Effector CD8-positive, alpha-beta T cell (primary cell): ENCODE data around the gene POU6F2.
"Not testable (repeated sequence)": the region's sequence is repeated elsewhere in the genome, so short reads cannot be mapped to it uniquely, and the experiment has no call there.

Experiments
- DNase-seq: peaks from one replicate; lab custom pipeline; 2025; lab: John Stamatoyannopoulos, UW

Gene POU6F2

DNA sequence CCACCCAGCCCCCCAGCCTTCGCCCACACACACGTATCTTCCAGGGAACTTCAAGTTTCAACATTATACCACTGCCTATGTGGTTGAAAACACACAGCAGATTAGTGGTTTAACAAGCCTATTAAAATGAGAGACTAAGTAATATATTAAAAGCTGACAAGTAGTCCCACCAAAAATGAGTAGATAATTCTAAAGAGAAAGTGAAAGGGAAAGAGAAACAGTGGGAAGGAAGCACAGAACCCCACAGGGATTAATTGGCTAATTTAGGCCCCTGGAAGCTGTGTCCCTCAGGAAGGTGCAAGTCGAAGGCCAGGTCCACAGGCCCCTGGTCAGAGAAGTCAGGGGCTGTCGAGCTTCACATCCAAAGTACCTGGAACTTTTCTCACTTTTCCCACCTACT, 378.0 kb downstream of the POU6F2 start:
- DNase-seq = no peak

GRCh38 chr7:39356172-39356925, 378.6 kb downstream of the POU6F2 start:
- DNase-seq = no peak

- no peak for DNase-seq
Measured at GRCh38 chr7:39357648-39358047, 379.9 kb downstream of the POU6F2 start.

DNA sequence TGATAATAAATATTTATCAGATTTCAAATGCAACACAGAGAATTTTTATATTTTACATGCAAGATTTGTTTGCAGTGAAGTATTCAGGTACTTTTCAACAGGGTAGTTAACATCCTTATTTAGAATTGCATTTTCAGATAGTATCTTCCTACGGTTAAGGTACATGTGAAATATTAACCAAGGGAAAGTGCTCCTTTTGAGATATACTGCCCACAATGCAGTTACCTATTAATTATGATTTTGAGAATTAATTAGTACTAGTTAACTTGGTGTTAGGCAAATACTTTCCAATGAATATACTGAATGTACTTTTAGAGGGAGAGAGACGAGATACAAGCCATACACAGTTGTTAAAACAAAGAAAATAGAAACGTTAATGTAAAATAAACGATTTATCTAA, 382.3 kb downstream of the POU6F2 start:
- DNase-seq = no peak

DNA sequence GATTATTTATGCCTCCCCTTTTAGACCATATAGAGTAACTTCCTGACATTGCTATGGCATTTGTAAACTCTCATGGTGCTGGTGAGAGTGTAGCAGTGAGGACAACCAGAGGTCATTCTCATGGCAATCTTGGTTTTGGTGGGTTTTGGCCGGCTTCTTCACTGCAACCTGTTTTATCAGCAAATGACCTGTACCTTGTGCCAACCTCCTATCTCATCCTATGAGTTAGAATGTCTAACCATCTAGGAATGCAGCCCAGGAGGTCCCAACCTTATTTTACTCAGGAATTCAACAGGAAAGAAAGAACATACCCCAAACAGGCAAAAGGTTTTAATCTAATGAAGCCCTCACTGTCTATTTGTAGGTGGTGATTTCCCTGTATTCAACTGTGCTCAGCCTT, 383.1 kb downstream of the POU6F2 start:
- DNase-seq = no peak

GRCh38 chr7:39365751-39366295, 388.1 kb downstream of the POU6F2 start:
- no peak for DNase-seq

GRCh38 chr7:39367451-39367850, 389.7 kb downstream of the POU6F2 start:
- DNase-seq = no peak

DNA sequence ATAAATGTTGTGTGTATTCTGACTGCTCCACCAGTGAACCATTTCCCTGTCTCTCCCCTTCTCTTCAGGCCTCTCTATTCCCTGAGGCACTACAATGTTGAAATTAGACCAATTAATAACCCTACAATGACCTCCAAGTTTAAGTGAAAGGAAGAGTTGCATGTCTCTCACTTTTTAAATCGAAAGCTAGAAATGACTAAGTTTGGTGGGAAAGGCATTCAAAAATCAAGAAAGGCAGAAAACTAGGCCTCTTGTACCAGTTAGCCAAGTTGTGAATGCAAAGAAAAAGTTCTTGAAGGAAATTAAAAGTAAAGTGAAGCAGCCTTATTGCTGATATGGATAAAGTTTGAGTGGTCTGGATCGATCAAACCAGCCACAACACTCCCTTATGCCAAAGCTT, 390.2 kb downstream of the POU6F2 start:
- DNase-seq = no peak

- DNase-seq = no peak
Measured at GRCh38 chr7:39372383-39372782, 394.7 kb downstream of the POU6F2 start.

DNA sequence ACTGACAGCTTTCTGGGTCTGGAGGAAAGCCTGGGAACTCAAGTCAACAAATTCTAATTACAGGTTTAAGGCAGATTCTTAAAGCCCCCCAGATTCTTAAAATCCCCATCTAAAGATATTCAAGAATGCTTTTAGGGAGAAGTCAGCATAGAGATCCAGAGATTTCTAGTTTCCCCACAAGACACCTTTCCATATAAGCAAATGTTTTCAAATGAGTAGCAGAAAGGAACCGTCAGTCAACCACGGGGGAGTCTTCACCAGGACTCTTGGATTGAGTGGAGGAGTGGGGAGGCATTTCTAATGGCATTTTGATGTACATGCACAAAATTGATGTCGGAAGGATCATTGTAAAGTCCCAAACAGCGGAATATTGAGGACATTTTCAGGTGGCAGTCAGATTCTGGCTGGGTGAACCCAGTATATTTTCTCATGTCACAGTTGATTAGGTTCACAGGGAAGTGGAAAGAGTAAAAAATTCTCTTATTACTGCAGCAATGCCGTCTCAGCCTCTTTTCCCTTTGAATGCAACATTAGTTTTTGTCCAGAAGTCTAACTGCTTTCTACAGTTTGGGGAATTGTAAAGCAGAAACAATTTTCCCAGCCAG, 396.8 kb downstream of the POU6F2 start:
- no peak for DNase-seq

GRCh38 chr7:39375047-39375873, 397.6 kb downstream of the POU6F2 start:
- DNase-seq = no peak

- no peak for DNase-seq
Measured at GRCh38 chr7:39375874-39376190, 398.1 kb downstream of the POU6F2 start.

GRCh38 chr7:39376881-39377280, 399.2 kb downstream of the POU6F2 start:
- DNase-seq = not testable (repeated sequence)

DNA sequence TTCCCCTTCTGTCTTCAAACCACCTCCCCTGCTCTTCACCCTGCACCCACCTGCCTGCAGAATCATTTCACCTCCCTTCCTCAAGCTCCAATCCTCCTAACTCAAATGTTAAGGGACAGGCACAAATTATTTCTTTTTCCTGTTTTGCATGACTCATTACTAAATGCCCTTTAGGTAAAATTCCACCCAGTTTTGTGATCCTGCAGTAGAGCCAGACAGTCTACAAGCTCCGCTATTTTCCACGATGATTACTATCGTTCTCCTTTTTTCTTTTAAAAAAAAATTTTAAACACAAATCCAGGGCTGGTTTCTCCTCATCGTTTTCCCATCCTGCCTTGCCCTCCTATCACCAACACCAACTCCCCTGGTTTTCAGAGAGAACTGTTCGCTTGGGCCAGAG, 401.7 kb downstream of the POU6F2 start:
- no peak for DNase-seq

DNA sequence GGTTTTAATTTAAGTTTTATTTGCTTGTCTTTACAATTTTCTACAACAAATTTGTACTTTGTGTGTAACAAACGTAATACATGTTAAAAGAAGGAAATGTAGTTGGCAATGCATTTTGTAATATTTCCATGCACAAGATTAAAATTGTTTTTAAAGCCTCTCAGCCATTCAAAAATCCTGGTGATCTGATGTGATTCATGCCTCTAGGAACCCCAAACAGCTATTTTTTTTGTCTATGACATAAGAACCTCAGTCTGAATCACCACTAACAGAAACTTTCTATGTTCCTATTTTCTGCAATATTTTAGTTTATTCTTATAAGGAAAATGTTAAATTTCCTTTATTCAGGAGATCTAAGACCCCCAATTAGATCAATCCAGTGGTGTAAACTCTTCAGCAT, 405.4 kb downstream of the POU6F2 start:
- no peak for DNase-seq

DNA sequence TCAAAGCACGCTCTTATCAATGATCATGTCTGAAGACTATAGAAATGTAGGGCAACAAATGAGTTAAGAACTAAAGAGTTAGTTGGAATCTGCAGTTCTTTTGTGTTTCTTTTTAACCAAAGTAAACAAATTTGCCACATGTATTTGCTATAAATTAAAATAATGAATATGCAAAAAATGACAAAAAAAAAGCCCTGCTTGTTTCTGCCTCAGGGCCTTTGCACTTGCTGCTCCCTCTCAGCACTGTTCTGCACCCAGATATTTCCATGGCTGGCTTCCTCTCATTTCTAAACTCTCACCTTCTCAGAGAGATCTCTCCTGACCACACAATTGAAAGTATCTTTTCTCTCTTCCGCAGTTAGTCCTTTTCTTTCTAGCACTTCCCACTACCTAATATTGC, 406.7 kb downstream of the POU6F2 start:
- DNase-seq = no peak

GRCh38 chr7:39386718-39387117, 409.0 kb downstream of the POU6F2 start:
- DNase-seq = no peak

DNA sequence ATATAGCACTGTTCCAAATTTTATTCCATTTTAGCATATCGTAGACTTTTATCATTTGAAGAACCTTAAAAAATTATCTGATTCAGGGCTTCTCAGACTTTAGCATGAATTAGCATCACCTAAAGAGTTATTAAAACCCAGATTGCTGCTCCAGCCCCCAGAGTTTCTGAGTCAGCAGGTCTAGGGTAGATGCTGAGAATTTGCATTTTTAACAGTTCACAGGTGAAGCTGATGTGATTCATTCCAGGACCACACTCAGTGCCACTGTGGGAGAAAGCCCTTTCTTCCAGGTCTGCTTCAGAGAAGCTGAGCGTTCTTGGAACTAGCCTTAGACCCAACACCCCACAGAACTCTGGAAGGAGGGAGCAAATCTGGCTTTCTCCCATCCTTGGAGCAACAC, 414.4 kb downstream of the POU6F2 start:
- DNase-seq = no peak

- DNase-seq = no peak
Measured at GRCh38 chr7:39394105-39394680, 416.5 kb downstream of the POU6F2 start.

- no peak for DNase-seq
Measured at GRCh38 chr7:39399458-39399857, 421.7 kb downstream of the POU6F2 start.

DNA sequence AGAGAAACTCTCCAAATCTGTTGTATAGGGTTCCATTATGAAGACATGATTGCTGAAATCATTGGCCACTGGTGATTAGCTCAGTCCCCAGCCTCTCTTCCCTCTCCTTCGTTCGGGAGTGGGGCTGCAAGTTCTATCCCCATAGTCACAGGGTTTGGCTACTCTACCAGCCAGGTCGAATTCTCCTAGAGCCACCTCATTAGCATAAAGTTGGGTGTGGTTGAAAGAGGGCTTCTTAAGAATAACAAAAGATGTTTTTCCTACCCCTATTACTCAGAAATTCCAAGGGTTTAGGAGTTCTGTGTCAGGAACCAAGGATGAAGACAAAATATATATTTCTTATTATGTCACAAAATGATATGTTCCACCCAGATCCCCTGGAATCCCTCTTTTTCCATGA, 422.3 kb downstream of the POU6F2 start:
- no peak for DNase-seq

DNA sequence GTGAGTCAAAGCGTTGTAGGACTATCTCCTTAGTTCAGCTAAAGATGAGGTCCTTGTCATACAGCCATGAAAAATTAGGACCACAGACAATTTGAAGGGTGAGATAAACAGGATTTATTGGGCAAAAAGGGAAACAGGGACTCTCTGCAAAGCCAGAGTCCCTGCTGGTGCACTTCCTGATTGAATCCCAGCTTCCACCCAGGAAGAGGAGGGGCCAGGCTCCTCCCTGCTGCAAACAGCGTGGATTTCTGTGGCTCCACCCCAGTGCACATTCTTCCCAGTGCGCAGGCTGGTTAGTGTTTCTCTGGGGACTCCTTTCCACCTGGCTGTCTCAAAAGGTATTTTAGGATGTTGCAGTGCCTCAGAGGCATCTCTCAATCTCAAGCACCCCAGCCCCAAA, 423.1 kb downstream of the POU6F2 start:
- no peak for DNase-seq
